Vagina (tissue), 2 donors: ENCODE results near the gene GPR18.

ENCODE experiments used
- POLR2A ChIP-seq, 2 donors: fragments of 450-650 bp; IDR thresholded peaks; one replicate each; pipeline ENCODE4 v1.6.1; 2017; ENCODE audit warnings: antibody characterized with exemption in 2 of 2, mild to moderate bottlenecking in 2 of 2, moderate library complexity in 2 of 2
- POLR2AphosphoS5 ChIP-seq, 2 donors: sonication (generic); formaldehyde crosslinking; IDR thresholded peaks; one replicate each; pipeline ENCODE4 v1.9.0; 2017; ENCODE audit warnings: antibody characterized with exemption in 2 of 2, mild to moderate bottlenecking in 2 of 2, low read depth in 1 of 2; ENCODE audit not compliant: insufficient read depth in 1 of 2
- TF ChIP-seq, protein P1 (sequence below), 3 experiments: fragments of 450-650 bp in 2 of 3; fragments of 200-600 bp in 1 of 3; sonication (generic) in 1 of 3; IDR thresholded peaks; one replicate each; pipeline ENCODE4 v1.5.1; 2017 to 2019; ENCODE audit warnings: antibody characterized with exemption in 3 of 3, mild to moderate bottlenecking in 2 of 3, moderate library complexity in 2 of 3

DNA sequence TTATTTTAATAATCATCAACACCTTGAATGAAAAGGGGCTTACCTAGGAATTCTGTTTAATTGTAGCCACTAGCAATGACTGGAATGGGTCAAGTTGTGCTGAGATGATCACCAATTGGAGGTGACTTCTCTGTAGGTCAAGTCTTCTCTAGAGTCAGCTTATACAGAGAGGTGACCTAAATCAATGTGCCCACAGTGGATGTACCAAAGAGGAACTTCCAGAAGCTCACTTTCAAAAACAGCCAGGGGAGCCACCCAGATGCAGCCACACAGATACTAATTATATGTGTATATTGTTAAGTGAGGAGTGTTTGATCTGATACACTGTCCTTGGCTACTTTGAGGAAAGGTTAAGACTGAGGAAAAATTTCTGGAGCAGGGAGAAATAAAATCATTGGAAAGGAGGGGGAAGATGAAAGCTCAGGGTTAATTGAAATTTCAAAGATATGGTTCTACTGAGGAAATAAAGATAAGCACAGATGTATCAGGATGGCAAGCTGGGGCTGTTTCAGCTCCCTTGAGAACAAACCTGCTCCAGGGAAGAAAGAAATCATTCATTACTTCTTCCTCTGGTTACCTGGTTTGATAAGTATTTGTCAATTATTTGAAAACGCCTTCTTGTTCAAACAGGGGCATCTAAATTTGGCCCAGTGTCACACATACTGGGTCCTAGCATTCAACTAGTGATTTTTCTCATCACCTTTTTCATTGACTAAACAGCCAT, 43.9 kb upstream of the GPR18 start:
- TF ChIP-seq POLR2A (IDR thresholded peaks at IDR 0.05) (no peak), POLR2AphosphoS5 (IDR thresholded peaks at IDR 0.05; ENCODE audit: insufficient read depth in 1 of 2, low read depth in 1 of 2) (no peak)
- TF ChIP-seq, protein P1, sequence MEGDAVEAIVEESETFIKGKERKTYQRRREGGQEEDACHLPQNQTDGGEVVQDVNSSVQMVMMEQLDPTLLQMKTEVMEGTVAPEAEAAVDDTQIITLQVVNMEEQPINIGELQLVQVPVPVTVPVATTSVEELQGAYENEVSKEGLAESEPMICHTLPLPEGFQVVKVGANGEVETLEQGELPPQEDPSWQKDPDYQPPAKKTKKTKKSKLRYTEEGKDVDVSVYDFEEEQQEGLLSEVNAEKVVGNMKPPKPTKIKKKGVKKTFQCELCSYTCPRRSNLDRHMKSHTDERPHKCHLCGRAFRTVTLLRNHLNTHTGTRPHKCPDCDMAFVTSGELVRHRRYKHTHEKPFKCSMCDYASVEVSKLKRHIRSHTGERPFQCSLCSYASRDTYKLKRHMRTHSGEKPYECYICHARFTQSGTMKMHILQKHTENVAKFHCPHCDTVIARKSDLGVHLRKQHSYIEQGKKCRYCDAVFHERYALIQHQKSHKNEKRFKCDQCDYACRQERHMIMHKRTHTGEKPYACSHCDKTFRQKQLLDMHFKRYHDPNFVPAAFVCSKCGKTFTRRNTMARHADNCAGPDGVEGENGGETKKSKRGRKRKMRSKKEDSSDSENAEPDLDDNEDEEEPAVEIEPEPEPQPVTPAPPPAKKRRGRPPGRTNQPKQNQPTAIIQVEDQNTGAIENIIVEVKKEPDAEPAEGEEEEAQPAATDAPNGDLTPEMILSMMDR (IDR thresholded peaks at IDR 0.05): no peak
